Sigmoid colon (tissue), 7 donors: ENCODE measurements around the gene ADH4. TPM values are rescaled to one million over a fixed set of nuclear protein-coding genes. Genes with fewer than 3 reads are reported as not detected.
"Not testable (repeated sequence)": the region's sequence is repeated elsewhere in the genome, so short reads cannot be mapped to it uniquely, and the experiment has no call there.

Source experiments
- DNase-seq: peaks from one replicate; pipeline ENCODE4 v3.0.0-alpha.2; 2019
- H3K27ac ChIP-seq, 4 donors: fragments of 200-600 bp; sonication (generic); one replicate each; pipeline ENCODE4 v1.5.1; 2016 to 2019; ENCODE audit warnings: mild to moderate bottlenecking in 1 of 4
- H3K27me3 ChIP-seq, 3 donors: fragments of 200-600 bp; sonication (generic); one replicate each; pipeline ENCODE4 v1.5.1; 2019; ENCODE audit warnings: mild to moderate bottlenecking in 1 of 3
- H3K36me3 ChIP-seq, 4 donors: fragments of 200-600 bp; sonication (generic); one replicate each; pipeline ENCODE4 v1.5.1; 2016 to 2019
- H3K4me1 ChIP-seq, 4 donors: fragments of 200-600 bp; sonication (generic); one replicate each; pipeline ENCODE4 v1.5.1; 2017 to 2019
- H3K4me3 ChIP-seq, 4 donors: fragments of 200-600 bp; sonication (generic); one replicate each; pipeline ENCODE4 v1.5.1; 2017 to 2019; ENCODE audit warnings: mild to moderate bottlenecking in 2 of 4, moderate library complexity in 1 of 4
- H3K9me3 ChIP-seq, 4 donors: fragments of 200-600 bp in 3 of 4; sonication (generic) in 3 of 4; one replicate each; pipeline versions ENCODE4 v1.5.1 to v1.6.1; 2013 to 2019
- EP300 ChIP-seq, 4 donors: sonication (generic); formaldehyde crosslinking; IDR thresholded peaks; one replicate each; pipeline ENCODE4 v1.6.1; 2017; ENCODE audit warnings: antibody characterized with exemption in 4 of 4
- POLR2A ChIP-seq, 2 donors: fragments of 450-650 bp; IDR thresholded peaks; one replicate each; pipeline ENCODE4 v1.6.1; 2016; ENCODE audit warnings: antibody characterized with exemption in 2 of 2, mild to moderate bottlenecking in 2 of 2, moderate library complexity in 2 of 2
- POLR2AphosphoS5 ChIP-seq, 4 donors: sonication (generic); formaldehyde crosslinking; IDR thresholded peaks; one replicate each; pipeline ENCODE4 v1.6.1; 2017; ENCODE audit warnings: antibody characterized with exemption in 4 of 4
- WGBS, 2 donors: extraction: QIAGEN DNeasy Blood & Tissue Kit; methylation state at CpG; one replicate each; pipeline ENCODE4 v1.1.7; 2013; 5-methylcytosine and 5-hydroxymethylcytosine counted together
- intact Hi-C: fragments of 100-400 bp; cut with DNase I; formaldehyde crosslinking; loops from one replicate; pipeline ENCODE4 v1.15.1; 2023
- polyA plus RNA-seq, 3 donors: library from polyadenylated mRNA; stranded (reverse); fragments of 200-250 nt; gene quantifications; one replicate each; pipeline ENCODE4 v1.2.3, GENCODE V29; 2013
- total RNA-seq, 4 donors: library from RNA; depleted of rRNA; stranded (reverse); fragments of >200 nt; gene quantifications; one replicate each; pipeline ENCODE4 v1.1.0, GENCODE V29; 2016
- TF ChIP-seq, protein P1 (sequence below), 4 experiments: fragments of 450-650 bp in 3 of 4; fragments of 200-600 bp in 1 of 4; IDR thresholded peaks; one replicate each; pipeline ENCODE4 v1.5.1; 2016 to 2019; ENCODE audit warnings: antibody characterized with exemption in 4 of 4, mild to moderate bottlenecking in 3 of 4, moderate library complexity in 2 of 4
- donor health status: healthy with polysubstance abuse.
- donor health status: Bipolar disorder and iron deficiency.
- donor health status: healthy.

The ADH4 gene
- total and polyA plus RNA-seq, 7 donors, result 0.71 to 1.4 (median 1.1) TPM; not detected in 3

DNA sequence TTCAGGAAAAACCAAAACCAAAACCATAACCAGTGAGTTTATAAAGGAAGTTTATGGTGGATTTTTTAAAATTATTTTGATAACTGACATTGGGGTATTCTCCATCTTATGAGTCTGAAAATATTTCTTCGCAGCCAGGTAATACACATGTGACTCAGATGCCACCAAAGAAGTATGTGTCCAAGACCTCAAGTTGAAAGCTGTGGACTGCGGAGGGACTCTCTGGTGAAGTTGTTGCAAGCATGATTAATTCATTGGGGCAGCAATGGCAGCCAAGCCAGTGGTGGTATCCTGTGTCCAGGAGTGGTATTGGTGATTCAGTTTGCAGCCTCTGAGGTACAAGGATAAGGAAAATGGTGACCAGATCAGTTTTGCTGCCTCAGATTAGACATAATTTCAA, 41.5 kb downstream of the ADH4 start:
- no peak for DNase-seq
- TF ChIP-seq, protein P1, sequence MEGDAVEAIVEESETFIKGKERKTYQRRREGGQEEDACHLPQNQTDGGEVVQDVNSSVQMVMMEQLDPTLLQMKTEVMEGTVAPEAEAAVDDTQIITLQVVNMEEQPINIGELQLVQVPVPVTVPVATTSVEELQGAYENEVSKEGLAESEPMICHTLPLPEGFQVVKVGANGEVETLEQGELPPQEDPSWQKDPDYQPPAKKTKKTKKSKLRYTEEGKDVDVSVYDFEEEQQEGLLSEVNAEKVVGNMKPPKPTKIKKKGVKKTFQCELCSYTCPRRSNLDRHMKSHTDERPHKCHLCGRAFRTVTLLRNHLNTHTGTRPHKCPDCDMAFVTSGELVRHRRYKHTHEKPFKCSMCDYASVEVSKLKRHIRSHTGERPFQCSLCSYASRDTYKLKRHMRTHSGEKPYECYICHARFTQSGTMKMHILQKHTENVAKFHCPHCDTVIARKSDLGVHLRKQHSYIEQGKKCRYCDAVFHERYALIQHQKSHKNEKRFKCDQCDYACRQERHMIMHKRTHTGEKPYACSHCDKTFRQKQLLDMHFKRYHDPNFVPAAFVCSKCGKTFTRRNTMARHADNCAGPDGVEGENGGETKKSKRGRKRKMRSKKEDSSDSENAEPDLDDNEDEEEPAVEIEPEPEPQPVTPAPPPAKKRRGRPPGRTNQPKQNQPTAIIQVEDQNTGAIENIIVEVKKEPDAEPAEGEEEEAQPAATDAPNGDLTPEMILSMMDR (IDR thresholded peaks at IDR 0.05), result no peak
- no peak for TF ChIP-seq POLR2AphosphoS5 (IDR thresholded peaks at IDR 0.05)
- Histone ChIP-seq H3K36me3 (no peaks in the 10 kb centered on the region), H3K4me1 (peaks cover 0 to 5% (median 0%) of the 10 kb centered on the region in 4 donors), H3K4me3 (no peak overlapping the region), H3K9me3 (no peaks in the 10 kb centered on the region), H3K27ac (no peak overlapping the region), H3K27me3 (no peaks in the 10 kb centered on the region)
- WGBS, 2 donors, result 96 to 99% methylated on average over 2 of the region's 2 CpGs
- intact Hi-C loops, result no loop called here

GRCh38 chr4:99100876-99101275, 43.2 kb downstream of the ADH4 start:
- intact Hi-C loops, result no loop called here
- Histone ChIP-seq H3K4me1 (peaks cover 0 to 5% (median 0%) of the 10 kb centered on the region in 4 donors), H3K27me3 (no peaks in the 10 kb centered on the region), H3K27ac (no peak overlapping the region), H3K9me3 (no peaks in the 10 kb centered on the region), H3K36me3 (no peaks in the 10 kb centered on the region), H3K4me3 (no peak overlapping the region)
- TF ChIP-seq EP300 (IDR thresholded peaks at IDR 0.05) (no peak), POLR2AphosphoS5 (IDR thresholded peaks at IDR 0.05) (no peak), POLR2A (IDR thresholded peaks at IDR 0.05) (no peak)
- TF ChIP-seq, protein P1 (IDR thresholded peaks at IDR 0.05), result no peak
- 93 to 96% methylated on average over 1 of the region's 1 CpG for WGBS, 2 donors
- no peak for DNase-seq

GRCh38 chr4:99099814-99100213, 44.3 kb downstream of the ADH4 start:
- H3K4me1 ChIP-seq, H3K9me3 ChIP-seq, DNase-seq, intact Hi-C loops, H3K27ac ChIP-seq, H3K27me3 ChIP-seq, H3K36me3 ChIP-seq, H3K4me3 ChIP-seq: not testable (repeated sequence)
- 95% methylated on average over 5 of the region's 5 CpGs for WGBS, 2 donors

DNA sequence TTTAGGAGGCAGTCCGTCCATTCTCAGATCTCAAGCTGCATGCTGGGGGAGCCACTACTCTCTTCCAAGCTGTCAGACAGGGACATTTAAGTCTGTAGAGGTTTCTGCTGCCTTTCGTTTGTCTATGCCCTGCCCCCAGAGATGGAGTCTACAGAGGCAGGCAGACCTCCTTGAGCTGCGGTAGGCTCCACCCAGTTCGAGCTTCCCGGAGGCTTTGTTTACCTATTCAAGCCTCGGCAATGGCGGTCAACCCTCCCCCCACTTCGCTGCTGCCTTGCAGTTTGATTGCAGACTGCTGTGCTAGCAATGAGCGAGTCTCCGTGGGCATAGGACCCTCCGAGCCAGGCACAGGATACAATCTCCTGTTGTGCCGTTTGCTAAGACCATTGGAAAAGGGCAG, 44.8 kb downstream of the ADH4 start:
- H3K4me1 ChIP-seq, result peaks cover 0 to 5% (median 0%) of the 10 kb centered on the region in 4 donors
- no peak for TF ChIP-seq POLR2A (IDR thresholded peaks at IDR 0.05)
- TF ChIP-seq POLR2AphosphoS5 (IDR thresholded peaks at IDR 0.05), result no peak
- TF ChIP-seq, protein P1 (IDR thresholded peaks at IDR 0.05), result no peak
- no peak for TF ChIP-seq EP300 (IDR thresholded peaks at IDR 0.05)
- intact Hi-C loops, result no loop called here
- DNase-seq, result no peak
- H3K4me3 ChIP-seq, result no peak overlapping the region
- H3K27me3 ChIP-seq, result no peaks in the 10 kb centered on the region
- H3K9me3 ChIP-seq, result no peaks in the 10 kb centered on the region
- WGBS, 2 donors, result 91 to 96% methylated on average over 12 of the region's 12 CpGs
- no peaks in the 10 kb centered on the region for H3K36me3 ChIP-seq
- H3K27ac ChIP-seq, result no peak overlapping the region

GRCh38 chr4:99091841-99092240, 52.3 kb downstream of the ADH4 start:
- peaks cover 0 to 28% (median 23%) of the 10 kb centered on the region in 4 donors for H3K4me1 ChIP-seq
- H3K36me3 ChIP-seq, H3K4me3 ChIP-seq, H3K27me3 ChIP-seq, H3K9me3 ChIP-seq, DNase-seq: not testable (repeated sequence)
- intact Hi-C loops, result loop anchor here (5.0 kb wide), 1 partner anchor 35 kb away; no protein-coding TSS in a partner anchor
- WGBS, 2 donors, result 70 to 91% methylated on average over 2 of the region's 2 CpGs
- H3K27ac ChIP-seq, result peak overlapping the region in 3 of 4 donors; percentile 91 to 98 (median 98)

GRCh38 chr4:99091216-99091575, 52.9 kb downstream of the ADH4 start:
- H3K27ac ChIP-seq, result peak overlapping the region; percentile 91 to 98 (median 97)
- peak overlapping the region in 2 of 4 donors; percentile 84 to 89 for H3K4me3 ChIP-seq
- no peaks in the 10 kb centered on the region for H3K36me3 ChIP-seq
- intact Hi-C loops, result loop anchor here (5.0 kb wide), 1 partner anchor 34 kb away; no protein-coding TSS in a partner anchor
- DNase-seq, result no peak
- H3K27me3 ChIP-seq, result no peaks in the 10 kb centered on the region
- no peaks in the 10 kb centered on the region for H3K9me3 ChIP-seq
- TF ChIP-seq POLR2A (IDR thresholded peaks at IDR 0.05) (no peak), POLR2AphosphoS5 (IDR thresholded peaks at IDR 0.05) (no peak), EP300 (IDR thresholded peaks at IDR 0.05) (no peak)
- TF ChIP-seq, protein P1 (IDR thresholded peaks at IDR 0.05), result no peak
- 8 to 48% methylated on average over 2 of the region's 2 CpGs for WGBS, 2 donors
- H3K4me1 ChIP-seq, result peaks cover 0 to 35% (median 29%) of the 10 kb centered on the region in 4 donors
